H9 (cell line): ENCODE data around the gene ADA. TPM values are rescaled to one million over a fixed set of nuclear protein-coding genes. Genes with fewer than 3 reads are reported as not detected.

Source experiments
- DNase-seq: peaks from one replicate; pipeline ENCODE4 v3.0.0-alpha.2; 2017
- H2AFZ ChIP-seq: one replicate; pipeline ENCODE4 v1.6.1; 2013; ENCODE audit warnings: mild to moderate bottlenecking, low read length, control low read depth, moderate library complexity
- H2AK5ac ChIP-seq: 2 replicates; pipeline ENCODE4 v1.6.1; 2013; ENCODE audit warnings: low read length, control low read depth, mixed read lengths; ENCODE audit not compliant: insufficient read length
- H2BK120ac ChIP-seq: one replicate; pipeline ENCODE4 v1.6.1; 2013; ENCODE audit warnings: low read depth, mild to moderate bottlenecking, low read length, control low read depth, inconsistent platforms; ENCODE audit not compliant: poor library complexity, severe bottlenecking
- H2BK12ac ChIP-seq: 2 replicates; pipeline ENCODE4 v1.6.1; 2013; ENCODE audit warnings: low read length, control low read depth, mixed read lengths, low read depth; ENCODE audit not compliant: insufficient read length
- H2BK15ac ChIP-seq: 2 replicates; pipeline ENCODE4 v1.6.1; 2013; ENCODE audit warnings: low read depth, low read length, control low read depth
- H2BK20ac ChIP-seq: one replicate; pipeline ENCODE4 v1.6.1; 2013; ENCODE audit warnings: low read depth, mild to moderate bottlenecking, low read length, control low read depth, inconsistent platforms; ENCODE audit not compliant: poor library complexity, severe bottlenecking
- H2BK5ac ChIP-seq: 2 replicates; pipeline ENCODE4 v1.6.1; 2013; ENCODE audit warnings: low read length, control low read depth, mixed read lengths; ENCODE audit not compliant: insufficient read length
- H3K14ac ChIP-seq: 2 replicates; pipeline ENCODE4 v1.6.1; 2013; ENCODE audit warnings: low read length, control low read depth; ENCODE audit not compliant: insufficient read depth
- H3K18ac ChIP-seq: 2 replicates; pipeline ENCODE4 v1.6.1; 2013; ENCODE audit warnings: low read depth, mild to moderate bottlenecking, mixed read lengths, low read length, control low read depth; ENCODE audit not compliant: insufficient read length
- H3K23ac ChIP-seq: 2 replicates; pipeline ENCODE4 v1.6.1; 2013; ENCODE audit warnings: low read length, control low read depth, mixed read lengths, low read depth; ENCODE audit not compliant: insufficient read length
- H3K23me2 ChIP-seq: 2 replicates; pipeline ENCODE4 v1.6.1; 2013; ENCODE audit warnings: low read depth, mild to moderate bottlenecking, mixed read lengths, low read length, control low read depth; ENCODE audit not compliant: insufficient read length, poor library complexity, severe bottlenecking
- H3K27ac ChIP-seq: 2 replicates; pipeline ENCODE4 v1.5.1; 2013; ENCODE audit warnings: low read length, control low read depth, mixed read lengths, low read depth; ENCODE audit not compliant: insufficient read length
- H3K27me3 ChIP-seq: 2 replicates; pipeline ENCODE4 v1.6.1; 2013; ENCODE audit warnings: low read length, control low read depth, inconsistent platforms; ENCODE audit not compliant: insufficient read depth
- H3K4ac ChIP-seq: 2 replicates; pipeline ENCODE4 v1.6.1; 2013; ENCODE audit warnings: low read depth, mild to moderate bottlenecking, control low read depth, inconsistent platforms, low read length, moderate library complexity
- H3K4me1 ChIP-seq: 2 replicates; pipeline ENCODE4 v1.6.1; 2013; ENCODE audit warnings: low read length, control low read depth, inconsistent platforms; ENCODE audit not compliant: insufficient read depth
- H3K4me2 ChIP-seq: 2 replicates; pipeline ENCODE4 v1.6.1; 2013; ENCODE audit warnings: low read length, control low read depth, mixed read lengths; ENCODE audit not compliant: insufficient read length, insufficient read depth
- H3K56ac ChIP-seq: 2 replicates; pipeline ENCODE4 v1.6.1; 2013; ENCODE audit warnings: low read depth, mild to moderate bottlenecking, mixed read lengths, low read length, control low read depth; ENCODE audit not compliant: insufficient read length
- H3K79me1 ChIP-seq: 2 replicates; pipeline ENCODE4 v1.6.1; 2013; ENCODE audit warnings: low read depth, mild to moderate bottlenecking, moderate library complexity, low read length, control low read depth, inconsistent platforms; ENCODE audit not compliant: insufficient read depth, poor library complexity, severe bottlenecking
- H3K79me2 ChIP-seq: 2 replicates; pipeline ENCODE4 v1.6.1; 2013; ENCODE audit warnings: low read length, control low read depth, inconsistent platforms; ENCODE audit not compliant: insufficient read depth
- H3K9ac ChIP-seq: 2 replicates; pipeline ENCODE4 v1.6.1; 2013; ENCODE audit warnings: low read length, control low read depth, mixed read lengths; ENCODE audit not compliant: insufficient read length; ENCODE audit errors: extremely low read depth
- H3K9me3 ChIP-seq: one replicate; pipeline ENCODE4 v1.6.1; 2013; ENCODE audit warnings: low read depth, low read length, inconsistent platforms; ENCODE audit not compliant: control insufficient read depth
- H3T11ph ChIP-seq: one replicate; pipeline ENCODE4 v1.6.1; 2013; ENCODE audit warnings: mild to moderate bottlenecking, low read length, control low read depth, inconsistent platforms
- H4K20me1 ChIP-seq: one replicate; pipeline ENCODE4 v1.6.1; 2013; ENCODE audit not compliant: control insufficient read depth, insufficient read length, insufficient read depth
- H4K5ac ChIP-seq: 2 replicates; pipeline ENCODE4 v1.6.1; 2013; ENCODE audit warnings: low read depth, mild to moderate bottlenecking, mixed read lengths, low read length, control low read depth; ENCODE audit not compliant: insufficient read length
- H4K8ac ChIP-seq: replicated peaks from 2 replicates; pipeline ENCODE4 v1.6.1; 2013; ENCODE audit warnings: low read length, control low read depth, mixed read lengths, low read depth; ENCODE audit not compliant: insufficient read length
- H4K91ac ChIP-seq: 2 replicates; pipeline ENCODE4 v1.6.1; 2013; ENCODE audit warnings: low read depth, mild to moderate bottlenecking, moderate library complexity, mixed read lengths, low read length, control low read depth; ENCODE audit not compliant: insufficient read length
- H3K27ac Mint-ChIP-seq, 3 experiments: 2 replicates in 2 of 3; 3 replicates in 1 of 3; pipeline ENCODE4 v1.8.0; 2020 to 2021; ENCODE audit warnings: mixed read lengths in 3 of 3, mild to moderate bottlenecking in 1 of 3, moderate library complexity in 1 of 3
- H3K27me3 Mint-ChIP-seq: 2 replicates; pipeline ENCODE4 v1.8.0; 2021; ENCODE audit warnings: low read depth, mild to moderate bottlenecking, moderate library complexity, mixed read lengths
- H3K36me3 Mint-ChIP-seq, 3 experiments: 2 replicates in 2 of 3; 3 replicates in 1 of 3; pipeline ENCODE4 v1.8.0; 2020 to 2021; ENCODE audit warnings: low read depth in 3 of 3, mixed read lengths in 3 of 3; ENCODE audit not compliant: insufficient read depth in 1 of 3
- H3K4me1 Mint-ChIP-seq, 2 experiments: 2 replicates each; pipeline ENCODE4 v1.8.0; 2020; ENCODE audit warnings: mixed read lengths in 2 of 2
- H3K4me3 Mint-ChIP-seq, 2 experiments: 2 replicates in 1 of 2; 3 replicates in 1 of 2; pipeline ENCODE4 v1.8.0; 2020 to 2021; ENCODE audit warnings: mild to moderate bottlenecking in 2 of 2, mixed read lengths in 2 of 2, moderate library complexity in 1 of 2
- H3K9me3 Mint-ChIP-seq, 2 experiments: 2 replicates in 1 of 2; 3 replicates in 1 of 2; pipeline ENCODE4 v1.8.0; 2020; ENCODE audit warnings: mild to moderate bottlenecking in 2 of 2, mixed read lengths in 2 of 2, moderate library complexity in 1 of 2
- WGBS: extraction: QIAGEN DNeasy Blood & Tissue Kit; methylation state at CpG from one replicate; pipeline ENCODE4 v1.1.7; 2013; ENCODE audit warnings: missing lambda C conversion rate, low lambda C conversion rate, mixed read lengths; ENCODE audit not compliant: insufficient read length; ENCODE audit errors: extremely low coverage; 5-methylcytosine and 5-hydroxymethylcytosine counted together
- total RNA-seq: library from RNA; stranded (reverse); gene quantifications from 2 replicates; pipeline ENCODE4 v1.2.1, GENCODE V29; 2021
- TF ChIP-seq, protein P1 (sequence below): fragments of 200-600 bp; sonication (generic); conservative IDR thresholded peaks from 3 replicates; pipeline ENCODE4 v1.8.0; 2021; ENCODE audit warnings: antibody characterized with exemption, mild to moderate bottlenecking

The ADA gene
- total RNA-seq, 1 experiment from 2014 or later: 22.0 TPM

DNA sequence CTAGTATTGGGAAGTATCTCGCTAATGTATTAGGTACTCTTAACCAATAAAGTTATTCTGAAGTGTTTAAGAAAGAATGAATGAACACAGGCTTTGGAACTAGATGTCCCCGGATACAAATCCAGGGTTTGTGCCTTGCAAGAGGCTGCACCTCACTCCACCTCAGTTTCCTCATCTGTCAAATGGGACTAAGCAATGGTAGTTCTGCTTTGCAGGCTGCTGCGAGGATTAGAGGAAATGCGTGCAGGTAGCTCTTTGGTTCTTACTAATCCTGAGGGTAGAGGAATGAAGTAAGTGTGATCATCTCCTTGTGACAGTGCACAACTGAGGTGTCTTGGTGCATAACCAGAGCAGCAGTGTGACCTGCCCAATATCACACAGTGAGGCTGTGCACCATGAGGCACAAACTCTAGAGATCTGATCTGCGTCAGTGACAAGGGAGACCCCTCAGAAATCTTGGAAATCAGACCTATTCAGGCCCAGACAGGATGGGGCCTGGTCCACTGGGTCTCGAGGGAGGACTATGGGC lies 26.7 kb downstream of the ADA start:
- no peaks in the 10 kb centered on the region; the same call in 1 of the 2 replicates for H3K27me3 ChIP-seq
- no peak for DNase-seq
- H2BK15ac ChIP-seq: no peak overlapping the region
- no peak overlapping the region for H3K56ac ChIP-seq
- H3K27ac Mint-ChIP-seq: no peak overlapping the region
- no peak overlapping the region for H3T11ph ChIP-seq
- H2BK20ac ChIP-seq: no peak overlapping the region
- no peak overlapping the region for H3K18ac ChIP-seq
- peaks cover 28 to 45% (median 36%) of the 10 kb centered on the region in 3 experiments for H3K36me3 Mint-ChIP-seq
- H2BK120ac ChIP-seq: no peak overlapping the region
- H3K4me2 ChIP-seq: no peak overlapping the region
- no peak overlapping the region for H3K23ac ChIP-seq
- H4K5ac ChIP-seq: no peak overlapping the region
- H3K14ac ChIP-seq: no peak overlapping the region; the same call in 1 of the 2 replicates
- no peak overlapping the region for H3K27ac ChIP-seq
- H3K79me1 ChIP-seq: no peaks in the 10 kb centered on the region
- H2BK12ac ChIP-seq: no peak overlapping the region
- H4K20me1 ChIP-seq: no peaks in the 10 kb centered on the region
- no CpG with 5 or more reads among the region's 6 CpGs for WGBS
- no peak overlapping the region for H3K9ac ChIP-seq
- H3K4ac ChIP-seq: no peak overlapping the region
- H2BK5ac ChIP-seq: no peak overlapping the region
- no peaks in the 10 kb centered on the region for H3K23me2 ChIP-seq
- TF ChIP-seq, protein P1, sequence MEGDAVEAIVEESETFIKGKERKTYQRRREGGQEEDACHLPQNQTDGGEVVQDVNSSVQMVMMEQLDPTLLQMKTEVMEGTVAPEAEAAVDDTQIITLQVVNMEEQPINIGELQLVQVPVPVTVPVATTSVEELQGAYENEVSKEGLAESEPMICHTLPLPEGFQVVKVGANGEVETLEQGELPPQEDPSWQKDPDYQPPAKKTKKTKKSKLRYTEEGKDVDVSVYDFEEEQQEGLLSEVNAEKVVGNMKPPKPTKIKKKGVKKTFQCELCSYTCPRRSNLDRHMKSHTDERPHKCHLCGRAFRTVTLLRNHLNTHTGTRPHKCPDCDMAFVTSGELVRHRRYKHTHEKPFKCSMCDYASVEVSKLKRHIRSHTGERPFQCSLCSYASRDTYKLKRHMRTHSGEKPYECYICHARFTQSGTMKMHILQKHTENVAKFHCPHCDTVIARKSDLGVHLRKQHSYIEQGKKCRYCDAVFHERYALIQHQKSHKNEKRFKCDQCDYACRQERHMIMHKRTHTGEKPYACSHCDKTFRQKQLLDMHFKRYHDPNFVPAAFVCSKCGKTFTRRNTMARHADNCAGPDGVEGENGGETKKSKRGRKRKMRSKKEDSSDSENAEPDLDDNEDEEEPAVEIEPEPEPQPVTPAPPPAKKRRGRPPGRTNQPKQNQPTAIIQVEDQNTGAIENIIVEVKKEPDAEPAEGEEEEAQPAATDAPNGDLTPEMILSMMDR: no peak
- peaks cover 1 to 2% of the 10 kb centered on the region in 2 experiments for H3K4me1 Mint-ChIP-seq
- H3K4me1 ChIP-seq: no peaks in the 10 kb centered on the region
- no peaks in the 10 kb centered on the region for H3K9me3 Mint-ChIP-seq
- H2AFZ ChIP-seq: no peak overlapping the region
- H2AK5ac ChIP-seq: no peak overlapping the region
- H4K91ac ChIP-seq: no peak overlapping the region
- H3K4me3 Mint-ChIP-seq: no peak overlapping the region
- no peaks in the 10 kb centered on the region for H3K9me3 ChIP-seq
- no peak overlapping the region for H4K8ac ChIP-seq
- H3K79me2 ChIP-seq: no peaks in the 10 kb centered on the region
- H3K27me3 Mint-ChIP-seq: peaks cover 38% of the 10 kb centered on the region
